WTC11 (cell line): ENCODE data around the gene AHNAK2. TPM values are rescaled to one million over a fixed set of nuclear protein-coding genes. Genes with fewer than 3 reads are reported as not detected.

Experiments
- ATAC-seq: fragments of 200-7000 bp; cut with Tn5 transposase; 2 replicates; pipeline ENCODE4 v1.10.0; 2021; ENCODE audit warnings: mild to moderate bottlenecking, moderate library complexity
- CTCF ChIA-PET: fragments of 300-600 bp; sonication (Branson Sonifier 250); formaldehyde crosslinking; loops from one replicate; lab custom pipeline; 2021; ENCODE audit warnings: antibody characterized with exemption; lab: Charles Lee
- POLR2A ChIA-PET: fragments of 350-600 bp; sonication (Branson Sonifier 250); formaldehyde crosslinking; loops from one replicate; lab custom pipeline; 2021; ENCODE audit warnings: antibody characterized with exemption; lab: Charles Lee
- DNase-seq: peaks from one replicate; pipeline ENCODE4 v3.0.0; 2021; ENCODE audit warnings: low spot score
- H3K27ac Mint-ChIP-seq: 2 replicates; pipeline ENCODE4 v1.8.0; 2021; ENCODE audit warnings: mixed read lengths
- H3K27me3 Mint-ChIP-seq: 2 replicates; pipeline ENCODE4 v1.8.0; 2021; ENCODE audit warnings: low read depth, mild to moderate bottlenecking, moderate library complexity, mixed read lengths
- H3K36me3 Mint-ChIP-seq: 2 replicates; pipeline ENCODE4 v1.8.0; 2021; ENCODE audit warnings: mixed read lengths
- H3K4me1 Mint-ChIP-seq: 2 replicates; pipeline ENCODE4 v1.8.0; 2022; ENCODE audit warnings: mixed read lengths
- H3K4me3 Mint-ChIP-seq: 2 replicates; pipeline ENCODE4 v1.8.0; 2021; ENCODE audit warnings: mild to moderate bottlenecking, moderate library complexity, mixed read lengths
- H3K9me3 Mint-ChIP-seq: 2 replicates; pipeline ENCODE4 v1.8.0; 2021; ENCODE audit warnings: mixed read lengths
- ATF1 ChIP-seq: sonication (generic); formaldehyde crosslinking; IDR thresholded peaks from 2 replicates; pipeline ENCODE4 v1.8.1; 2023; ENCODE audit warnings: mild to moderate bottlenecking, moderate library complexity, missing genetic modification reagents
- CDX4 ChIP-seq: fragments of 250-450 bp; sonication (Bioruptor Pico); IDR thresholded peaks from 2 replicates; pipeline ENCODE4 v1.9.0; 2021; ENCODE audit warnings: moderate library complexity, mild to moderate bottlenecking, inconsistent platforms, borderline replicate concordance
- ELF4 ChIP-seq: sonication (generic); formaldehyde crosslinking; IDR thresholded peaks from 2 replicates; pipeline ENCODE4 v1.8.1; 2022; ENCODE audit warnings: low read depth, mild to moderate bottlenecking, moderate library complexity, missing genetic modification reagents
- FOXJ3 ChIP-seq: sonication (generic); formaldehyde crosslinking; IDR thresholded peaks from 2 replicates; pipeline ENCODE4 v1.9.0; 2021; ENCODE audit warnings: missing genetic modification reagents, mild to moderate bottlenecking, borderline replicate concordance
- GRHL2 ChIP-seq: fragments of 250-450 bp; sonication (Bioruptor Pico); IDR thresholded peaks from 2 replicates; pipeline ENCODE4 v1.8.0; 2022; ENCODE audit warnings: mild to moderate bottlenecking, moderate library complexity; ENCODE audit not compliant: insufficient replicate concordance, severe bottlenecking
- GTF2I ChIP-seq: fragments of 250-450 bp; sonication (Bioruptor Pico); conservative IDR thresholded peaks from 2 replicates; pipeline ENCODE4 v1.4.0; 2021; ENCODE audit warnings: mild to moderate bottlenecking
- HMGXB4 ChIP-seq: sonication (generic); formaldehyde crosslinking; IDR thresholded peaks from 2 replicates; pipeline ENCODE4 v1.8.1; 2023; ENCODE audit warnings: mild to moderate bottlenecking, moderate library complexity, missing genetic modification reagents
- JAZF1 ChIP-seq: fragments of 250-450 bp; sonication (Bioruptor Pico); IDR thresholded peaks from 2 replicates; pipeline ENCODE4 v1.9.0; 2021; ENCODE audit warnings: moderate library complexity, mild to moderate bottlenecking, inconsistent platforms
- JUN ChIP-seq: sonication (generic); formaldehyde crosslinking; IDR thresholded peaks from 2 replicates; pipeline ENCODE4 v1.8.0; 2023; ENCODE audit warnings: mild to moderate bottlenecking, missing genetic modification reagents
- MYBL2 ChIP-seq: sonication (generic); formaldehyde crosslinking; IDR thresholded peaks from 2 replicates; pipeline ENCODE4 v1.8.1; 2023; ENCODE audit warnings: mild to moderate bottlenecking, moderate library complexity, missing genetic modification reagents
- NR1H2 ChIP-seq: sonication (generic); formaldehyde crosslinking; IDR thresholded peaks from 2 replicates; pipeline ENCODE4 v1.9.0; 2021; ENCODE audit warnings: mild to moderate bottlenecking, moderate library complexity, missing genetic modification reagents
- NR3C1 ChIP-seq: sonication (generic); formaldehyde crosslinking; conservative IDR thresholded peaks from 2 replicates; pipeline ENCODE4 v1.8.1; 2023; ENCODE audit warnings: low read depth, mild to moderate bottlenecking, missing genetic modification reagents
- PRRX2 ChIP-seq: fragments of 250-450 bp; sonication (Bioruptor Pico); IDR thresholded peaks from 2 replicates; pipeline ENCODE4 v1.8.0; 2021; ENCODE audit warnings: mild to moderate bottlenecking
- STAT6 ChIP-seq: sonication (generic); formaldehyde crosslinking; conservative IDR thresholded peaks from 2 replicates; pipeline ENCODE4 v1.8.1; 2023; ENCODE audit warnings: mild to moderate bottlenecking, low read depth, missing genetic modification reagents, moderate library complexity
- TEAD4 ChIP-seq: sonication (generic); formaldehyde crosslinking; IDR thresholded peaks from 2 replicates; pipeline ENCODE4 v1.8.0; 2022; ENCODE audit warnings: mild to moderate bottlenecking, missing genetic modification reagents
- ZMAT4 ChIP-seq: fragments of 250-450 bp; sonication (Bioruptor Pico); IDR thresholded peaks from 2 replicates; pipeline ENCODE4 v1.9.0; 2021; ENCODE audit warnings: mild to moderate bottlenecking
- ZNF138 ChIP-seq: sonication (generic); formaldehyde crosslinking; conservative IDR thresholded peaks from 2 replicates; pipeline ENCODE4 v1.8.1; 2022; ENCODE audit warnings: mild to moderate bottlenecking, moderate library complexity, missing genetic modification reagents
- ZNF416 ChIP-seq: fragments of 250-450 bp; sonication (Bioruptor Pico); IDR thresholded peaks from 2 replicates; pipeline ENCODE4 v1.9.0; 2021; ENCODE audit warnings: mild to moderate bottlenecking, inconsistent platforms
- total RNA-seq: library from RNA; stranded (reverse); gene quantifications from 3 replicates; pipeline ENCODE4 v1.2.3, GENCODE V29; 2021

AHNAK2 gene
- total RNA-seq, 1 experiment from 2014 or later = 3.5 TPM

- Mint-ChIP-seq H3K9me3 (no peaks in the 10 kb centered on the region), H3K36me3 (no peaks in the 10 kb centered on the region)
- POLR2A ChIA-PET = no interaction called here
- ATAC-seq = no peak
- no peak for TF ChIP-seq GTF2I (CRISPR knock-in tag)
- no peak for TF ChIP-seq ELF4 (CRISPR knock-in tag)
- no peak for TF ChIP-seq TEAD4 (CRISPR knock-in tag)
- no peak for TF ChIP-seq NR1H2 (CRISPR knock-in tag)
- no peak for TF ChIP-seq CDX4 (CRISPR knock-in tag)
- no peak for TF ChIP-seq ATF1
- TF ChIP-seq, all 79 proteins: peak for 0
- H3K4me3 Mint-ChIP-seq = no peak overlapping the region
- H3K4me1 Mint-ChIP-seq = peaks cover 6% of the 10 kb centered on the region
- CTCF ChIA-PET = no interaction called here
- H3K27me3 Mint-ChIP-seq = peaks cover 2% of the 10 kb centered on the region; the same call in 1 of the 2 replicates
- DNase-seq = no peak
- no peak overlapping the region for H3K27ac Mint-ChIP-seq
Measured at GRCh38 chr14:104965561-104966231, 12.5 kb downstream of the AHNAK2 start.

- Mint-ChIP-seq H3K27me3 (peaks cover 5% of the 10 kb centered on the region), H3K9me3 (no peaks in the 10 kb centered on the region), H3K4me1 (peaks cover 6% of the 10 kb centered on the region), H3K36me3 (no peaks in the 10 kb centered on the region), H3K27ac (no peak overlapping the region), H3K4me3 (no peak overlapping the region)
- POLR2A ChIA-PET = no interaction called here
- ATAC-seq (no peak), DNase-seq (no peak)
- TF ChIP-seq ELF4 (CRISPR knock-in tag) (no peak), ZNF138 (CRISPR knock-in tag) (no peak), FOXJ3 (CRISPR knock-in tag) (no peak), GRHL2 (no peak), STAT6 (CRISPR knock-in tag) (no peak), JUN (CRISPR knock-in tag) (no peak), HMGXB4 (no peak), TEAD4 (CRISPR knock-in tag) (no peak)
- CTCF ChIA-PET = interaction anchor here (1.1 to 2.1 kb wide), 2 partner anchors 11 to 32 kb away, joined by 4 to 10 read pairs; no protein-coding TSS in a partner anchor
Measured at GRCh38 chr14:104964546-104964945, 13.6 kb downstream of the AHNAK2 start.

GRCh38 chr14:104957146-104958113, 20.7 kb downstream of the AHNAK2 start:
- Mint-ChIP-seq H3K4me1 (no peaks in the 10 kb centered on the region), H3K4me3 (no peak overlapping the region), H3K27ac (no peak overlapping the region), H3K9me3 (no peaks in the 10 kb centered on the region), H3K27me3 (peaks cover 5% of the 10 kb centered on the region), H3K36me3 (no peaks in the 10 kb centered on the region)
- ATAC-seq = no peak
- ChIA-PET POLR2A (no interaction called here), CTCF (interaction anchor here (1.0 kb wide), 1 partner anchor 18 kb away, joined by 3 read pairs; no protein-coding TSS in a partner anchor)
- DNase-seq = no peak
- TF ChIP-seq MYBL2 (CRISPR knock-in tag) (no peak), JAZF1 (CRISPR knock-in tag) (no peak), NR3C1 (CRISPR knock-in tag) (no peak), ZMAT4 (CRISPR knock-in tag) (no peak), GTF2I (CRISPR knock-in tag) (no peak), HMGXB4 (no peak), ZNF416 (CRISPR knock-in tag) (no peak), PRRX2 (CRISPR knock-in tag) (no peak)
